GM12878 (cell line): ENCODE measurements around the gene ANTKMT. TPM values are rescaled to one million over a fixed set of nuclear protein-coding genes. Genes with fewer than 3 reads are reported as not detected.

Experiments
- ESRRA ChIP-seq: IDR thresholded peaks from 2 replicates; pipeline ENCODE4 v1.6.1; 2012; ENCODE audit warnings: mild to moderate bottlenecking, low read length, improper control_type of control experiment
- FOS ChIP-seq: IDR thresholded peaks from 3 replicates; pipeline ENCODE4 v1.6.1; 2011; ENCODE audit warnings: borderline replicate concordance; ENCODE audit not compliant: insufficient read length; ENCODE audit errors: extremely low read depth
- FOXK2 ChIP-seq: fragments of 450-650 bp; IDR thresholded peaks from 2 replicates; pipeline ENCODE4 v1.6.1; 2017; ENCODE audit warnings: mild to moderate bottlenecking, moderate library complexity
- GATAD2B ChIP-seq: fragments of 450-650 bp; conservative IDR thresholded peaks from 2 replicates; pipeline ENCODE4 v1.6.1; 2017; ENCODE audit warnings: low read depth, mild to moderate bottlenecking, moderate library complexity
- HCFC1 ChIP-seq: fragments of 150-350 bp; IDR thresholded peaks from 2 replicates; pipeline ENCODE4 v1.6.1; 2014; ENCODE audit warnings: low read length
- MYC ChIP-seq: IDR thresholded peaks from 2 replicates; pipeline ENCODE4 v1.6.1; 2011; ENCODE audit warnings: mild to moderate bottlenecking, low read length, moderate library complexity, inconsistent platforms; ENCODE audit not compliant: insufficient read depth, insufficient replicate concordance, insufficient read length, severe bottlenecking
- PAX8 ChIP-seq: fragments of 450-650 bp; IDR thresholded peaks from 2 replicates; pipeline ENCODE4 v1.6.1; 2017; ENCODE audit warnings: mild to moderate bottlenecking, moderate library complexity
- SPI1 ChIP-seq: IDR thresholded peaks from 2 replicates; pipeline ENCODE4 v1.6.1; 2011; ENCODE audit warnings: low read depth, mild to moderate bottlenecking, low read length, moderate library complexity, borderline replicate concordance; ENCODE audit not compliant: insufficient read depth
- TARDBP ChIP-seq: IDR thresholded peaks from 2 replicates; pipeline ENCODE4 v1.6.1; 2016; ENCODE audit warnings: borderline replicate concordance
- TBL1XR1 ChIP-seq: IDR thresholded peaks from 2 replicates; pipeline ENCODE4 v1.6.1; 2012; ENCODE audit warnings: low read depth, low read length, improper control_type of control experiment
- polyA plus RNA-seq, 11 experiments: library from polyadenylated mRNA; depleted of rRNA in 4 of 11; unstranded in 6 of 11; stranded (reverse) in 5 of 11; fragments of >200 nt; fragmentation: Nextera tagmentation in 4 of 11; fragmentation: Illumina TruSeq in 1 of 11; extraction: Ambion mirVana in 4 of 11; extraction: Trizol in 1 of 11; gene quantifications; 1 replicate in 1 of 11; 2 replicates in 10 of 11; pipeline versions ENCODE4 v1.2.1 to v1.2.3, GENCODE V29; 2011 to 2016; ENCODE audit warnings: inconsistent platforms in 2 of 11, missing spikeins in 2 of 11, low read depth in 1 of 11
- total RNA-seq, 4 experiments: library from RNA; depleted of rRNA in 3 of 4; stranded (reverse); fragments of >200 nt in 3 of 4; fragmentation: Illumina TruSeq in 1 of 4; extraction: Trizol in 1 of 4; gene quantifications; 2 replicates each; pipeline versions ENCODE4 v1.2.1 to v1.2.3, GENCODE V29; 2013 to 2021
- TF ChIP-seq, protein P1 (sequence below): fragments of 150-350 bp; IDR thresholded peaks from 2 replicates; pipeline ENCODE4 v1.6.1; 2014; ENCODE audit warnings: mild to moderate bottlenecking, low read depth, low read length
- TF ChIP-seq, protein P2 (sequence below): IDR thresholded peaks from 2 replicates; pipeline ENCODE4 v1.6.1; 2012; ENCODE audit warnings: low read depth, low read length, improper control_type of control experiment
- TF ChIP-seq, protein P3 (sequence below): IDR thresholded peaks from 2 replicates; pipeline ENCODE4 v1.6.1; 2012; ENCODE audit warnings: improper control_type of control experiment, low read depth, low read length; ENCODE audit not compliant: insufficient replicate concordance
- TF ChIP-seq, protein P4 (sequence below): fragments of 450-650 bp; IDR thresholded peaks from 2 replicates; pipeline ENCODE4 v1.6.1; 2017; ENCODE audit warnings: antibody characterized with exemption, mild to moderate bottlenecking, moderate library complexity

ANTKMT gene
- total and polyA plus RNA-seq, 10 of the 15 experiments (the other 5 are each of a cell fraction or from before 2014, with no cell fraction given), result 0.58 to 60.5 (median 25.8) TPM

DNA sequence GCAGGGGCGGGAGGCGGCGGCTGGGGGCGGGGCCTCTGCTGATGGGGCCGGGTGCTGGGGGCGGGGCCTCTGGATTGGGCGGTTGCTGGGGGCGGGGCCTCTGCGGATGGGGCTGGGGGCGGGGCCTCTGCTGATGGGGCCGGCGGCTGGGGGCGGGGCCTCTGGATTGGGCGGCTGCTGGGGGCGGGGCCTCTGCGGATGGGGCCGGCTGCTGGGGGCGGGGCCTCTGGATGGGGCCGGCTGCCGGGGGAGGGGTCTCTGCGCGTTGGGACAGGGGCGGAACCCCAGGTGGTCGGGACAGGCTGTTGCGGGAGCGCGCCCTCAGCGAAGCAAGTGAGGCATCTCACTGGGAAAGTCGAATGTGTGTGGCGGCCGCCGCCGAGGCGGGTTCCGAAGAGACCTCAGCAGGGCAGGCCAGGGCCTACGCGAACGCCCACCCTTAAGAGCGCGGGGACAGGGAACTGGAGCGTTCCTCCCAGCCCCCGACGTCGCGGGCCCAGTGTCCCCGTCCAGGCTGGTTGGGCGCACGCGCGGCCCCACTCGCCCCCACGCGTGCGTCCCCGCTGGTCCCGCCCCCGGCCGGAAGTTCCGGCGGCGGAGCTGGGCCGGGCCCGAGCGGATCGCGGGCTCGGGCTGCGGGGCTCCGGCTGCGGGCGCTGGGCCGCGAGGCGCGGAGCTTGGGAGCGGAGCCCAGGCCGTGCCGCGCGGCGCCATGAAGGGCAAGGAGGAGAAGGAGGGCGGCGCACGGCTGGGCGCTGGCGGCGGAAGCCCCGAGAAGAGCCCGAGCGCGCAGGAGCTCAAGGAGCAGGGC lies 40.9 kb upstream of the ANTKMT start, which contains the start of gene STUB1 (continued):
- TF ChIP-seq FOS, result no peak
- no peak for TF ChIP-seq ESRRA
- TF ChIP-seq, protein P1, sequence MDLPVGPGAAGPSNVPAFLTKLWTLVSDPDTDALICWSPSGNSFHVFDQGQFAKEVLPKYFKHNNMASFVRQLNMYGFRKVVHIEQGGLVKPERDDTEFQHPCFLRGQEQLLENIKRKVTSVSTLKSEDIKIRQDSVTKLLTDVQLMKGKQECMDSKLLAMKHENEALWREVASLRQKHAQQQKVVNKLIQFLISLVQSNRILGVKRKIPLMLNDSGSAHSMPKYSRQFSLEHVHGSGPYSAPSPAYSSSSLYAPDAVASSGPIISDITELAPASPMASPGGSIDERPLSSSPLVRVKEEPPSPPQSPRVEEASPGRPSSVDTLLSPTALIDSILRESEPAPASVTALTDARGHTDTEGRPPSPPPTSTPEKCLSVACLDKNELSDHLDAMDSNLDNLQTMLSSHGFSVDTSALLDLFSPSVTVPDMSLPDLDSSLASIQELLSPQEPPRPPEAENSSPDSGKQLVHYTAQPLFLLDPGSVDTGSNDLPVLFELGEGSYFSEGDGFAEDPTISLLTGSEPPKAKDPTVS, result no peak
- TF ChIP-seq PAX8, result no peak
- TF ChIP-seq, protein P2, sequence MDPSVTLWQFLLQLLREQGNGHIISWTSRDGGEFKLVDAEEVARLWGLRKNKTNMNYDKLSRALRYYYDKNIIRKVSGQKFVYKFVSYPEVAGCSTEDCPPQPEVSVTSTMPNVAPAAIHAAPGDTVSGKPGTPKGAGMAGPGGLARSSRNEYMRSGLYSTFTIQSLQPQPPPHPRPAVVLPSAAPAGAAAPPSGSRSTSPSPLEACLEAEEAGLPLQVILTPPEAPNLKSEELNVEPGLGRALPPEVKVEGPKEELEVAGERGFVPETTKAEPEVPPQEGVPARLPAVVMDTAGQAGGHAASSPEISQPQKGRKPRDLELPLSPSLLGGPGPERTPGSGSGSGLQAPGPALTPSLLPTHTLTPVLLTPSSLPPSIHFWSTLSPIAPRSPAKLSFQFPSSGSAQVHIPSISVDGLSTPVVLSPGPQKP, result peak; percentile 67; the same call in 1 of the 2 replicates
- TF ChIP-seq HCFC1, result no peak; the same call in 1 of the 2 replicates
- no peak for TF ChIP-seq TARDBP
- TF ChIP-seq GATAD2B, result peak; percentile 94
- TF ChIP-seq, protein P3, sequence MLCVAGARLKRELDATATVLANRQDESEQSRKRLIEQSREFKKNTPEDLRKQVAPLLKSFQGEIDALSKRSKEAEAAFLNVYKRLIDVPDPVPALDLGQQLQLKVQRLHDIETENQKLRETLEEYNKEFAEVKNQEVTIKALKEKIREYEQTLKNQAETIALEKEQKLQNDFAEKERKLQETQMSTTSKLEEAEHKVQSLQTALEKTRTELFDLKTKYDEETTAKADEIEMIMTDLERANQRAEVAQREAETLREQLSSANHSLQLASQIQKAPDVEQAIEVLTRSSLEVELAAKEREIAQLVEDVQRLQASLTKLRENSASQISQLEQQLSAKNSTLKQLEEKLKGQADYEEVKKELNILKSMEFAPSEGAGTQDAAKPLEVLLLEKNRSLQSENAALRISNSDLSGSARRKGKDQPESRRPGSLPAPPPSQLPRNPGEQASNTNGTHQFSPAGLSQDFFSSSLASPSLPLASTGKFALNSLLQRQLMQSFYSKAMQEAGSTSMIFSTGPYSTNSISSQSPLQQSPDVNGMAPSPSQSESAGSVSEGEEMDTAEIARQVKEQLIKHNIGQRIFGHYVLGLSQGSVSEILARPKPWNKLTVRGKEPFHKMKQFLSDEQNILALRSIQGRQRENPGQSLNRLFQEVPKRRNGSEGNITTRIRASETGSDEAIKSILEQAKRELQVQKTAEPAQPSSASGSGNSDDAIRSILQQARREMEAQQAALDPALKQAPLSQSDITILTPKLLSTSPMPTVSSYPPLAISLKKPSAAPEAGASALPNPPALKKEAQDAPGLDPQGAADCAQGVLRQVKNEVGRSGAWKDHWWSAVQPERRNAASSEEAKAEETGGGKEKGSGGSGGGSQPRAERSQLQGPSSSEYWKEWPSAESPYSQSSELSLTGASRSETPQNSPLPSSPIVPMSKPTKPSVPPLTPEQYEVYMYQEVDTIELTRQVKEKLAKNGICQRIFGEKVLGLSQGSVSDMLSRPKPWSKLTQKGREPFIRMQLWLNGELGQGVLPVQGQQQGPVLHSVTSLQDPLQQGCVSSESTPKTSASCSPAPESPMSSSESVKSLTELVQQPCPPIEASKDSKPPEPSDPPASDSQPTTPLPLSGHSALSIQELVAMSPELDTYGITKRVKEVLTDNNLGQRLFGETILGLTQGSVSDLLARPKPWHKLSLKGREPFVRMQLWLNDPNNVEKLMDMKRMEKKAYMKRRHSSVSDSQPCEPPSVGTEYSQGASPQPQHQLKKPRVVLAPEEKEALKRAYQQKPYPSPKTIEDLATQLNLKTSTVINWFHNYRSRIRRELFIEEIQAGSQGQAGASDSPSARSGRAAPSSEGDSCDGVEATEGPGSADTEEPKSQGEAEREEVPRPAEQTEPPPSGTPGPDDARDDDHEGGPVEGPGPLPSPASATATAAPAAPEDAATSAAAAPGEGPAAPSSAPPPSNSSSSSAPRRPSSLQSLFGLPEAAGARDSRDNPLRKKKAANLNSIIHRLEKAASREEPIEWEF, result no peak
- TF ChIP-seq SPI1, result no peak
- TF ChIP-seq, protein P4, sequence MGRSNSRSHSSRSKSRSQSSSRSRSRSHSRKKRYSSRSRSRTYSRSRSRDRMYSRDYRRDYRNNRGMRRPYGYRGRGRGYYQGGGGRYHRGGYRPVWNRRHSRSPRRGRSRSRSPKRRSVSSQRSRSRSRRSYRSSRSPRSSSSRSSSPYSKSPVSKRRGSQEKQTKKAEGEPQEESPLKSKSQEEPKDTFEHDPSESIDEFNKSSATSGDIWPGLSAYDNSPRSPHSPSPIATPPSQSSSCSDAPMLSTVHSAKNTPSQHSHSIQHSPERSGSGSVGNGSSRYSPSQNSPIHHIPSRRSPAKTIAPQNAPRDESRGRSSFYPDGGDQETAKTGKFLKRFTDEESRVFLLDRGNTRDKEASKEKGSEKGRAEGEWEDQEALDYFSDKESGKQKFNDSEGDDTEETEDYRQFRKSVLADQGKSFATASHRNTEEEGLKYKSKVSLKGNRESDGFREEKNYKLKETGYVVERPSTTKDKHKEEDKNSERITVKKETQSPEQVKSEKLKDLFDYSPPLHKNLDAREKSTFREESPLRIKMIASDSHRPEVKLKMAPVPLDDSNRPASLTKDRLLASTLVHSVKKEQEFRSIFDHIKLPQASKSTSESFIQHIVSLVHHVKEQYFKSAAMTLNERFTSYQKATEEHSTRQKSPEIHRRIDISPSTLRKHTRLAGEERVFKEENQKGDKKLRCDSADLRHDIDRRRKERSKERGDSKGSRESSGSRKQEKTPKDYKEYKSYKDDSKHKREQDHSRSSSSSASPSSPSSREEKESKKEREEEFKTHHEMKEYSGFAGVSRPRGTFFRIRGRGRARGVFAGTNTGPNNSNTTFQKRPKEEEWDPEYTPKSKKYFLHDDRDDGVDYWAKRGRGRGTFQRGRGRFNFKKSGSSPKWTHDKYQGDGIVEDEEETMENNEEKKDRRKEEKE, result peak; percentile 56; the same call in 1 of the 2 replicates
- no peak for TF ChIP-seq MYC
- TF ChIP-seq TBL1XR1, result 0 out of 2 replicates have a peak, but pooled peaks have one; percentile 15
- no peak for TF ChIP-seq FOXK2
